ENCODE measurements around the gene SCAMP4.
A peak's percentile ranks its signal among the peaks of the same experiment; 100 is the strongest.

Gene SCAMP4

DNA sequence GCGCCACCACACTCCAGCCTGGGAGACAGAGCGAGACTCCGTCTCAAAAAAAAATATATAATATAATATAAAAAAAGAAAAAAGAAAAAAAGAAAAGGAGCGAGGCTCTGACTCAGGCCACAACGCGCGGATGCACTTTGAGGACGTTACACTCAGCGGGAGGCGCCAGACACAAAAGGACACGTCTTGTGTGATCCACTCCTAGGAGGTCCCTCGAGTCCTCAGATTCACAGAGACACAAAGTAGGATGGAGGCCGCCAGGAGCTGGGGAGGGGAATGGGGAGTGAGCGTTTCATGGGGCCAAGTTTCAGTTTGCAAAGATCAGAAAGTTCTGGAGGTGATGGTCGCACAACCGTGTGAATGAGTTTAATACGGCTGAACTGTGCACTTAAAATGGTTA lies 11.4 kb upstream of the SCAMP4 start:
- ATAC-seq (ENCODE audit: low read depth): no peak
- Histone ChIP-seq H3K27ac (ENCODE audit: poor library complexity, severe bottlenecking) (no peak overlapping the region), H3K4me3 (ENCODE audit: severe bottlenecking) (no peak overlapping the region), H3K36me3 (ENCODE audit: low read depth) (no peaks in the 10 kb centered on the region), H3K27me3 (ENCODE audit: insufficient read depth, poor library complexity, severe bottlenecking) (no peaks in the 10 kb centered on the region), H3K9me3 (ENCODE audit: severe bottlenecking) (no peaks in the 10 kb centered on the region), H3K4me1 (ENCODE audit: insufficient read depth, poor library complexity, severe bottlenecking) (no peaks in the 10 kb centered on the region)
- DNase-seq (ENCODE audit: low spot score): no peak
- TF ChIP-seq, protein P1, sequence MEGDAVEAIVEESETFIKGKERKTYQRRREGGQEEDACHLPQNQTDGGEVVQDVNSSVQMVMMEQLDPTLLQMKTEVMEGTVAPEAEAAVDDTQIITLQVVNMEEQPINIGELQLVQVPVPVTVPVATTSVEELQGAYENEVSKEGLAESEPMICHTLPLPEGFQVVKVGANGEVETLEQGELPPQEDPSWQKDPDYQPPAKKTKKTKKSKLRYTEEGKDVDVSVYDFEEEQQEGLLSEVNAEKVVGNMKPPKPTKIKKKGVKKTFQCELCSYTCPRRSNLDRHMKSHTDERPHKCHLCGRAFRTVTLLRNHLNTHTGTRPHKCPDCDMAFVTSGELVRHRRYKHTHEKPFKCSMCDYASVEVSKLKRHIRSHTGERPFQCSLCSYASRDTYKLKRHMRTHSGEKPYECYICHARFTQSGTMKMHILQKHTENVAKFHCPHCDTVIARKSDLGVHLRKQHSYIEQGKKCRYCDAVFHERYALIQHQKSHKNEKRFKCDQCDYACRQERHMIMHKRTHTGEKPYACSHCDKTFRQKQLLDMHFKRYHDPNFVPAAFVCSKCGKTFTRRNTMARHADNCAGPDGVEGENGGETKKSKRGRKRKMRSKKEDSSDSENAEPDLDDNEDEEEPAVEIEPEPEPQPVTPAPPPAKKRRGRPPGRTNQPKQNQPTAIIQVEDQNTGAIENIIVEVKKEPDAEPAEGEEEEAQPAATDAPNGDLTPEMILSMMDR (IDR thresholded peaks at IDR 0.05; ENCODE audit: poor library complexity, severe bottlenecking): no peak

DNA sequence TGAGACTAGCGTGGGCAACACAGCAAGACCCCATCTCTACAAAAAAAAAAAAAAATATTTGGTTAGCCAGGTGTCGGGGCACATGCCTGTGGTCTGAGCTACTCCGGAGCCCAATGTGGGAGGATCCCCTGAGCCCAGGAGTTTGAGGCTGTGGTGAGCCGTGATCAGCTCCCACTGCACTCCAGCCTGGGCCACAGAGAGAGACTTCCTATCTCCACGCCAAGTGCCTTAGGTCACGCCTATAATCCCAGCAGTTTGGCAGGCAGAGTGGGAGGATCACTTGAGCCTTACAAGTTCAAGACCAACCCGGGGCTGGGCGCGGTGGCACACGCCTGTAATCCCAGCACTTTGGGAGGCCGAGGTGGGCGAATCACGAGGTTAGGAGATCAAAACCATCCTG lies 8.7 kb upstream of the SCAMP4 start:
- no peaks in the 10 kb centered on the region for H3K27me3 ChIP-seq (ENCODE audit: insufficient read depth, poor library complexity, severe bottlenecking)
- H3K27ac ChIP-seq (ENCODE audit: poor library complexity, severe bottlenecking): no peak overlapping the region
- no peaks in the 10 kb centered on the region for H3K9me3 ChIP-seq (ENCODE audit: severe bottlenecking)
- H3K4me3 ChIP-seq (ENCODE audit: severe bottlenecking): no peak overlapping the region
- ATAC-seq (ENCODE audit: low read depth) (no peak), DNase-seq (ENCODE audit: low spot score) (no peak)
- H3K36me3 ChIP-seq (ENCODE audit: low read depth): no peaks in the 10 kb centered on the region
- TF ChIP-seq, protein P1 (IDR thresholded peaks at IDR 0.05; ENCODE audit: poor library complexity, severe bottlenecking): no peak
- no peaks in the 10 kb centered on the region for H3K4me1 ChIP-seq (ENCODE audit: insufficient read depth, poor library complexity, severe bottlenecking)

GRCh38 chr19:1901940-1902404 lies 3.2 kb upstream of the SCAMP4 start:
- no peaks in the 10 kb centered on the region for H3K4me1 ChIP-seq (ENCODE audit: insufficient read depth, poor library complexity, severe bottlenecking)
- no peak overlapping the region for H3K27ac ChIP-seq (ENCODE audit: poor library complexity, severe bottlenecking)
- H3K36me3 ChIP-seq (ENCODE audit: low read depth): peaks cover 6% of the 10 kb centered on the region; the same call in 1 of the 2 replicates
- no peak overlapping the region for H3K4me3 ChIP-seq (ENCODE audit: severe bottlenecking)
- no peaks in the 10 kb centered on the region for H3K9me3 ChIP-seq (ENCODE audit: severe bottlenecking)
- TF ChIP-seq, protein P1 (IDR thresholded peaks at IDR 0.05; ENCODE audit: poor library complexity, severe bottlenecking): no peak
- no peak for DNase-seq (ENCODE audit: low spot score)
- no peak for ATAC-seq (ENCODE audit: low read depth)
- H3K27me3 ChIP-seq (ENCODE audit: insufficient read depth, poor library complexity, severe bottlenecking): no peaks in the 10 kb centered on the region

DNA sequence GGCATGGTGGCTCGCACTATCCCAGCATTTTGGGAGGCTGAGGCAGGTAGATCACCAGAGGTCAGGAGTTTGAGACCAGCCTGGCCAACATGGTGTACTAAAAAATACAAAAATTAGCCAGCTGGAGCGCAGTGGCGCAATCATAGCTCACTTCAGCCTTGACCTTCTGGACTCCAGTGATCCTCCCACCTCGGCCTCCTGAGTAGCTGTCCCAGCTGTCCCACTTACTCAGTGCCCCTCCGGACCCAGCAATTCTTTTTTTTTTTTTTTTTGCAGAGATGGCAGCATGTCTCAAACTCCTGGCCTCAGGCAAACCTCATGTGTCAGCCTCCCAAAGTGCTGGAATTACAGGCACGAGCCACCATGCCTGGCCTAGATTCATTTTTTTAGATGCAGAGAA lies 2.3 kb upstream of the SCAMP4 start:
- TF ChIP-seq, protein P1 (IDR thresholded peaks at IDR 0.05; ENCODE audit: poor library complexity, severe bottlenecking): no peak
- Histone ChIP-seq H3K9me3 (ENCODE audit: severe bottlenecking) (no peaks in the 10 kb centered on the region), H3K36me3 (ENCODE audit: low read depth) (peaks cover 6% of the 10 kb centered on the region; the same call in 1 of the 2 replicates), H3K4me1 (ENCODE audit: insufficient read depth, poor library complexity, severe bottlenecking) (no peaks in the 10 kb centered on the region), H3K27ac (ENCODE audit: poor library complexity, severe bottlenecking) (no peak overlapping the region), H3K4me3 (ENCODE audit: severe bottlenecking) (no peak overlapping the region), H3K27me3 (ENCODE audit: insufficient read depth, poor library complexity, severe bottlenecking) (no peaks in the 10 kb centered on the region)
- ATAC-seq (ENCODE audit: low read depth) (no peak), DNase-seq (ENCODE audit: low spot score) (no peak)

DNA sequence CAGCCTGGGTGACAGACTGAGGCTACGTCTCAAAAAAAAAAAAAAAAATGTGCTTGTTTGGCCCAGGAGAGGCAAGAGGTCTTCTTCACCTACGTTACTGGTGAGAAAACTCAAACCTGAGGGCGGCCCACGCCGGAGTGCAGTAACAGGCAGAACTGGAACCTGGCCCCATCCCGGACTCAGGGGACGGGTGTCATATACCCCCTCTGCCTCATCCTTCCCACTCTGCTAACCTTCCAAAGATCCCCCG lies 414 bp upstream of the SCAMP4 start:
- H3K27ac ChIP-seq (ENCODE audit: poor library complexity, severe bottlenecking): peak overlapping the region; percentile 56
- H3K36me3 ChIP-seq (ENCODE audit: low read depth): peaks cover 9% of the 10 kb centered on the region; the same call in 1 of the 2 replicates
- ATAC-seq (ENCODE audit: low read depth) (no peak), DNase-seq (ENCODE audit: low spot score) (no peak)
- H3K9me3 ChIP-seq (ENCODE audit: severe bottlenecking): no peaks in the 10 kb centered on the region
- TF ChIP-seq, protein P1 (IDR thresholded peaks at IDR 0.05; ENCODE audit: poor library complexity, severe bottlenecking): no peak
- no peaks in the 10 kb centered on the region for H3K27me3 ChIP-seq (ENCODE audit: insufficient read depth, poor library complexity, severe bottlenecking)
- H3K4me1 ChIP-seq (ENCODE audit: insufficient read depth, poor library complexity, severe bottlenecking): no peaks in the 10 kb centered on the region
- peak overlapping the region; percentile 77 for H3K4me3 ChIP-seq (ENCODE audit: severe bottlenecking)
